SU-DHL-6 (cell line): ENCODE results near the gene ANKRD29.

Experiments
- H2AFZ ChIP-seq: fragments of 200-600 bp; sonication (generic); 2 replicates; pipeline ENCODE4 v1.6.1; 2014; ENCODE audit warnings: low read depth, mild to moderate bottlenecking, moderate library complexity, mixed read lengths, antibody characterized with exemption, low read length; ENCODE audit not compliant: severe bottlenecking
- H3F3A ChIP-seq: fragments of 200-600 bp; shearing (Covaris generic); 2 replicates; pipeline ENCODE4 v1.6.0; 2016; ENCODE audit warnings: antibody characterized with exemption, mild to moderate bottlenecking; ENCODE audit not compliant: insufficient read depth
- H3K27ac ChIP-seq: fragments of 200-600 bp; sonication (generic); 2 replicates; pipeline ENCODE4 v1.5.1; 2016; ENCODE audit warnings: low read depth, mild to moderate bottlenecking, low read length, moderate library complexity, mixed read lengths
- H3K27me3 ChIP-seq: fragments of 200-600 bp; sonication (generic), shearing (Covaris generic); 2 replicates; pipeline ENCODE4 v1.6.0; 2014; ENCODE audit warnings: mild to moderate bottlenecking, low read length
- H3K36me3 ChIP-seq: fragments of 200-600 bp; sonication (generic); 2 replicates; pipeline ENCODE4 v1.6.1; 2014; ENCODE audit warnings: mild to moderate bottlenecking, low read length, mixed read lengths
- H3K4me2 ChIP-seq: fragments of 300-600, 200-600 bp; shearing (Covaris generic), sonication (generic); 2 replicates; pipeline ENCODE4 v1.6.0; 2014; ENCODE audit warnings: low read length, low read depth, mild to moderate bottlenecking; ENCODE audit not compliant: poor library complexity, severe bottlenecking
- H3K4me3 ChIP-seq: fragments of 200-600 bp; sonication (generic); 2 replicates; pipeline ENCODE4 v1.5.1; 2014; ENCODE audit warnings: antibody characterized with exemption, low read length, mild to moderate bottlenecking, mixed read lengths; ENCODE audit not compliant: insufficient read depth, poor library complexity, severe bottlenecking
- H3K79me2 ChIP-seq: fragments of 200-600 bp; sonication (generic); 2 replicates; pipeline ENCODE4 v1.6.1; 2014; ENCODE audit warnings: mild to moderate bottlenecking, low read length, moderate library complexity; ENCODE audit not compliant: insufficient read depth
- H3K9ac ChIP-seq: fragments of 200-600 bp; sonication (generic); 2 replicates; pipeline ENCODE4 v1.7.0; 2014; ENCODE audit warnings: mild to moderate bottlenecking, low read length
- H3K9me2 ChIP-seq: fragments of 200-600 bp; sonication (generic); replicated peaks from 2 replicates; pipeline ENCODE4 v1.6.1; 2014; ENCODE audit warnings: low read length; ENCODE audit not compliant: insufficient read depth
- H3K9me3 ChIP-seq: fragments of 200-600 bp; sonication (generic); 2 replicates; pipeline ENCODE4 v1.6.1; 2014; ENCODE audit warnings: low read length, mixed read lengths; ENCODE audit not compliant: insufficient read depth
- H4K20me1 ChIP-seq: fragments of 200-600 bp; sonication (generic); 2 replicates; pipeline ENCODE4 v1.6.1; 2014; ENCODE audit warnings: low read depth, mild to moderate bottlenecking, antibody characterized with exemption, low read length, moderate library complexity, mixed read lengths
- EZH2phosphoT487 ChIP-seq: fragments of 200-600 bp; sonication (generic), shearing (Covaris generic); conservative IDR thresholded peaks from 2 replicates; pipeline ENCODE4 v1.6.1; 2018; ENCODE audit warnings: mild to moderate bottlenecking, antibody characterized with exemption, low read length, moderate library complexity, mixed read lengths
- TF ChIP-seq, protein P1 (sequence below): fragments of 200-600 bp; sonication (generic); IDR thresholded peaks from one replicate; pipeline ENCODE4 v1.5.1; 2017; ENCODE audit warnings: antibody characterized with exemption, mild to moderate bottlenecking, low read length, moderate library complexity; ENCODE audit not compliant: insufficient read depth, poor library complexity, severe bottlenecking

ANKRD29 gene

GRCh38 chr18:23648940-23649607, 13.6 kb downstream of the ANKRD29 start:
- H3K27ac ChIP-seq = no peak overlapping the region
- H3F3A ChIP-seq = no peaks in the 10 kb centered on the region
- TF ChIP-seq, protein P1, sequence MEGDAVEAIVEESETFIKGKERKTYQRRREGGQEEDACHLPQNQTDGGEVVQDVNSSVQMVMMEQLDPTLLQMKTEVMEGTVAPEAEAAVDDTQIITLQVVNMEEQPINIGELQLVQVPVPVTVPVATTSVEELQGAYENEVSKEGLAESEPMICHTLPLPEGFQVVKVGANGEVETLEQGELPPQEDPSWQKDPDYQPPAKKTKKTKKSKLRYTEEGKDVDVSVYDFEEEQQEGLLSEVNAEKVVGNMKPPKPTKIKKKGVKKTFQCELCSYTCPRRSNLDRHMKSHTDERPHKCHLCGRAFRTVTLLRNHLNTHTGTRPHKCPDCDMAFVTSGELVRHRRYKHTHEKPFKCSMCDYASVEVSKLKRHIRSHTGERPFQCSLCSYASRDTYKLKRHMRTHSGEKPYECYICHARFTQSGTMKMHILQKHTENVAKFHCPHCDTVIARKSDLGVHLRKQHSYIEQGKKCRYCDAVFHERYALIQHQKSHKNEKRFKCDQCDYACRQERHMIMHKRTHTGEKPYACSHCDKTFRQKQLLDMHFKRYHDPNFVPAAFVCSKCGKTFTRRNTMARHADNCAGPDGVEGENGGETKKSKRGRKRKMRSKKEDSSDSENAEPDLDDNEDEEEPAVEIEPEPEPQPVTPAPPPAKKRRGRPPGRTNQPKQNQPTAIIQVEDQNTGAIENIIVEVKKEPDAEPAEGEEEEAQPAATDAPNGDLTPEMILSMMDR = no peak
- no peak for TF ChIP-seq EZH2phosphoT487
- no peaks in the 10 kb centered on the region for H3K27me3 ChIP-seq
- H3K79me2 ChIP-seq = no peaks in the 10 kb centered on the region
- no peak overlapping the region for H2AFZ ChIP-seq
- H3K9me3 ChIP-seq = no peaks in the 10 kb centered on the region
- H3K4me2 ChIP-seq = no peak overlapping the region
- H3K36me3 ChIP-seq = no peaks in the 10 kb centered on the region
- H3K9ac ChIP-seq = no peak overlapping the region
- H4K20me1 ChIP-seq = no peaks in the 10 kb centered on the region
- no peak overlapping the region for H3K4me3 ChIP-seq
- H3K9me2 ChIP-seq = no peaks in the 10 kb centered on the region

- no peak for TF ChIP-seq EZH2phosphoT487
- TF ChIP-seq, protein P1 = no peak
- Histone ChIP-seq H3K79me2 (no peaks in the 10 kb centered on the region), H3F3A (no peaks in the 10 kb centered on the region), H2AFZ (no peak overlapping the region), H3K9me3 (no peaks in the 10 kb centered on the region), H3K9me2 (no peaks in the 10 kb centered on the region), H3K27me3 (no peaks in the 10 kb centered on the region), H3K9ac (no peak overlapping the region), H3K36me3 (no peaks in the 10 kb centered on the region), H3K4me2 (no peak overlapping the region), H4K20me1 (no peaks in the 10 kb centered on the region), H3K4me3 (no peak overlapping the region), H3K27ac (no peak overlapping the region)
These were observed 14.3 kb downstream of the ANKRD29 start for GRCh38 chr18:23648456-23648855.

DNA sequence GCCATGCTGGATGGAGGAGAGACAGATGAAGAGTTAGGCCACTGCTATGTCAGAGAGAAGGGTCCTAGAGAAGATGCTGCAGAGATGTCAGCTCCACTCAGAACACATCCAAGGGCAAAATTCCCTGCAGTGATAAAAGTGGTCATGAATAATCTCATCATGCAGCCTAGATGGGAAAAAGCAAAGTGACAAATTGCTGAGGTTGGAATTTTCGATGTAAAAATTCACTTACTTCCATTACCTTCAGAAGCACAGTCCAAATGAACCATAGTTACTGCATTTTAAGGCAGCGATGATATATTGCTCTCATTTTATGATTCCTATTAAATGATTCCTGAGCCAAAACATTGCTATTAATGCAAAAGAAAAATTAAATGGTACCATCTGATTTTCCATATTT, 16.4 kb downstream of the ANKRD29 start:
- Histone ChIP-seq H2AFZ (no peak overlapping the region), H3K4me3 (no peak overlapping the region), H3K79me2 (no peaks in the 10 kb centered on the region), H4K20me1 (no peaks in the 10 kb centered on the region), H3K27ac (no peak overlapping the region), H3K27me3 (no peaks in the 10 kb centered on the region), H3F3A (no peaks in the 10 kb centered on the region), H3K36me3 (no peaks in the 10 kb centered on the region), H3K9me2 (no peaks in the 10 kb centered on the region), H3K4me2 (no peak overlapping the region), H3K9me3 (peaks cover 12% of the 10 kb centered on the region; the same call in 1 of the 2 replicates), H3K9ac (no peak overlapping the region)
- TF ChIP-seq EZH2phosphoT487 = no peak
- TF ChIP-seq, protein P1 = no peak
